Stimulated activated CD4-positive, alpha-beta T cell treated with anti-CD3 and anti-CD28 coated beads, TNF-alpha, amount 100 ng/mL, for 4 hours (primary cell): ENCODE results near the gene BRI3BP.
"Not testable (repeated sequence)": the region's sequence is repeated elsewhere in the genome, so short reads cannot be mapped to it uniquely, and the experiment has no call there.

Source experiments
- DNase-seq, 3 experiments: peaks; one replicate each; pipeline ENCODE4 v3.0.0-alpha.2; 2020; ENCODE audit warnings: low read depth in 3 of 3

Gene BRI3BP

DNA sequence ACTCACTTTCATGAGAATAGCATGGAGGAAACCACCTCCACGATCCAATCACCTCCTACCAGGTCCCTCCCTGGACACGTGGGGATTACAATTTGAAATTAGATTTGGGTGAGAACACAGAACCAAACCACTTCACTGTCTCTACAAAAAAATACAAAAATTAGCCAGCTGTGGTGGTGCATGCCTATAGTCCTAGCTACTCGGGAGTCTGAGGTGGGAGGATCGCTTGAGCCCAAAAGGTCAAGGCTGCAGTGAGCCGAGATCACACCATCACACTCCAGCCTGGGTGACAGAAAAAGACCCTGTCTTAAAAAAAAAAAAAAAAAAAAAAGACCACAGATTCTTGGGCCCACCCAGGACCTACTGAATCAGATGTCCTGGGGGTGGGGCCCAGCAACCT, 28.3 kb downstream of the BRI3BP start:
- DNase-seq: no peak

DNA sequence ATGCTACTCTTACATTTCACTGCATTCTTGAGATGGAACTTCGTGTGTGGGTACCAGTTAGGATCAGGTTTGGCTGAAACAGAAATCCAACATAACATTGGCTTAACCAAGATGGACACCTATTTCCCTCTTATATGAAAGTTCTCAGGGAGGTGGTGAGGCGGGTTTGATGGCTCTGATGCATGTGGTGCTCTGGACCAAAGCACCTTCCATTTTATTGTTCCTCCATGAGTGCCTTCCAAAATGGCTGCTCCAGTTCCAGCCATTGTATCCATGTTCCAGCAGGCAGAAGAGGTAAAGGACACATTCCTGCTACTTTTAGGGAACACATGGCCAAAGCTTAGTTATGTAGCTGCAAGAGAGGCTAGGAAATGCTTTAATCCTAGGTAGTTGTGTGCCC, 29.6 kb downstream of the BRI3BP start:
- DNase-seq: no peak

DNA sequence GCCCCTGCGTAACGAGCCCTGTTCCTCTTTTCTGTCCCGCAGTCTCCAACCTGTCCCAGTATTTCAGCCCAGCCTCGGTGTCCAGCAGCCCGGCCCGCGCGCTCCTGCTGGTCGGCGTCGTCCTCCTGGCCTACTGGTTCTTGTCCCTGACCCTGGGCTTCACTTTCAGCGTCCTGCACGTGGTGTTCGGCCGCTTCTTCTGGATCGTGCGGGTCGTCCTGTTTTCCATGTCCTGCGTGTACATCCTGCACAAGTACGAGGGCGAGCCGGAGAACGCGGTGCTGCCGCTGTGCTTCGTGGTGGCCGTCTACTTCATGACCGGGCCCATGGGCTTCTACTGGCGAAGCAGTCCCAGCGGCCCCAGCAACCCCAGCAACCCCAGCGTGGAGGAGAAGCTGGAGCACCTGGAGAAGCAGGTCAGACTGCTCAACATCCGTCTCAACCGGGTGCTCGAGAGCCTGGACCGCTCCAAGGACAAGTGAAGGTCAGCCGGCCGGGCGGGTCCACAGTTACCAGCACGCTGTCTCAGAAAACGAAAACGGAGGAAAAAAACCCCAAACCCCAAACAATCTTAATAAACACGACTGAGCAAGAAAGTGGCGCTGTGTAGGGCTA, 31.6 kb downstream of the BRI3BP start:
- no peak for DNase-seq

DNA sequence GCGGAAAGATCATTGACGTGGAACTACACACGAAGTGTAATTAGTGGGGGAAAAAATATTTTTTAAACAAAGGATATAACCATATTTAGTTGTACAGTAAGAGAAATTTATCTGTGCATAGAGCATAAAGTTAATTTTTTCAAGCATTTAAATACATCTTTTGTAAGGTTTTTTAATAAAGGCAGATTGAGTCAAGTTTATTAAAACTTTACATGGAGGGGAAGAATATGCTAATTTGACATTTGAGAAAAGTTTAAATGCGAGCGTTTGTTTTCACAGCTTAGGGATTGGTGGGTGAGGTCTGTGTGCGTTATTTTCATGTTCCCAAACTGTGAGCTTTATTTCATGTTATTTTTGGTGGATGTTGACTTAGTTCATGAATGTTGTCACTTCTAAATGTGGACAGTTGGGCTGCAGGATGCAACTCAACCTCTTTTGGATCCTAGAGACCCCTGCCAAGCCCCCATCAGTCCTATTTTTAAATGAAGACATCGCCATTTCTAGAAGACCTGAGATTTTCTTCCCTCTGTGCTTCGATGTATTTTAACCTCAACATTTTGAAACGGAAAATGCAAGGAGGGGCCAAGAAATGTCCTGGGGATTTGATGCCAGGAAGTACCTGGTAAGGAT, 32.3 kb downstream of the BRI3BP start:
- no peak for DNase-seq

DNA sequence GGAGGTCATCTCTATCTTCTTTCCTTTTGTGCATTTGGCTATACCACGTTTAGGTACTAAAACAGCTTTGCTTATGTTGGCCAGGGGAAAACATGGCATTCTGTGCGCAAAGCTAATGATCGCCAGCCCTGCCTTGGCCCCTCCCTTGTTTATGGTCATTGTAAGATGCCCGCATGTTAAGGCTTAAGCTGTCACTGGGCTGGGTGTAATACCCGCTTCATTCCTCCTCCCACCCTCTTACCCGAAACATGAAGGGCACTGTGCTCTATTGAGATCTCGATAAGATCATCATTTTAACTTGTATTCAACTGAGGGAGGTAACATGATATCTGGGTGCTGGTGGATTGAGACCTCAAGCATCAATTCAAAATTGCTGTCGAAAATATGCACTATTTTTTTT, 34.7 kb downstream of the BRI3BP start:
- DNase-seq: no peak

DNA sequence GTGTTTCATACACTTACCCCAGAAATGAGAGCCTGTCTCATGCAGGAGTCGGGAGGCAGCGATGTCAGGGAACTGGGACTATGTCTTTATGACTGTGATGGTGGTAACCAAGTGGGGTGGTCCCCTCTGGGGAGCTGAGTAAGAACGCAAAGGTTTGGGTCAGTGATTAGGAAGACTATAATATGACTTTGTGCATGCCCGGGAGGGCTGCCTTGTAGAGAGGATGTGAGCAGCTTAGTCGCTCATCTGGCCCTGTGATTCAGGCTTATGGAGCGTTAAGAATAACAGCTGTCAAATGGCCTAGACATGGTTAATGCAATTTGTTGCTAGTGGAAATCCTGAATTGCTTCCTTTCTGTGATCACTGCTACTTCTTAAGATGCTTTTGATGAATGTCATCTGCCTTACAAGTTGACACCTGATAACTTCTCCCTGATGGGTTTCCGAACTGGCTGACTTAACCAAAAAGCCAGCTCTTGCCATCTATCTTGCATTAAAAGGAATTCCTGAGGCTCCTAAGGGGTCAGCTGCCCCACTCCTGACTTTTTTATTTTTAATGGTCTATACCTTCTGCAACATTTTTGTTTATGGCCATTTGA, 36.4 kb downstream of the BRI3BP start:
- no peak for DNase-seq

DNA sequence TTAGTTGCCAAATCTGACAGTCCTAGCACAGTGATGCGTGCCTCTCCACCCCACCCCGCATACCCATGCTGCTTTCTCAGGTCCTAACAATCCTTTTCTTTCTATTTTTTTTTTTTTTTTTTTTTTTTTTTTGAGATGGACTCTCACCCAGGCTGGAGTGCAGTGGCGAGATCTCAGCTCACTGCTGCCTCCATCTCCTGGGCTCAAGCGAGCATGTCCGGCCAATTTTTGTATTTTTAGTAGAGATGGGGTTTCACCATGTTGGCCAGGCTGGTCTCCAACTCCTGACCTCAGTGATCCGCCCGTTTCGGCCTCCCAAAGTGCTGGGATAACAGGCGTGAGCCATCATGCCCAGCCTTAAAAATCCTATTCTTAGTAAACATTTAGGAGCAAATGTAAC, 38.0 kb downstream of the BRI3BP start:
- not testable (repeated sequence) for DNase-seq

DNA sequence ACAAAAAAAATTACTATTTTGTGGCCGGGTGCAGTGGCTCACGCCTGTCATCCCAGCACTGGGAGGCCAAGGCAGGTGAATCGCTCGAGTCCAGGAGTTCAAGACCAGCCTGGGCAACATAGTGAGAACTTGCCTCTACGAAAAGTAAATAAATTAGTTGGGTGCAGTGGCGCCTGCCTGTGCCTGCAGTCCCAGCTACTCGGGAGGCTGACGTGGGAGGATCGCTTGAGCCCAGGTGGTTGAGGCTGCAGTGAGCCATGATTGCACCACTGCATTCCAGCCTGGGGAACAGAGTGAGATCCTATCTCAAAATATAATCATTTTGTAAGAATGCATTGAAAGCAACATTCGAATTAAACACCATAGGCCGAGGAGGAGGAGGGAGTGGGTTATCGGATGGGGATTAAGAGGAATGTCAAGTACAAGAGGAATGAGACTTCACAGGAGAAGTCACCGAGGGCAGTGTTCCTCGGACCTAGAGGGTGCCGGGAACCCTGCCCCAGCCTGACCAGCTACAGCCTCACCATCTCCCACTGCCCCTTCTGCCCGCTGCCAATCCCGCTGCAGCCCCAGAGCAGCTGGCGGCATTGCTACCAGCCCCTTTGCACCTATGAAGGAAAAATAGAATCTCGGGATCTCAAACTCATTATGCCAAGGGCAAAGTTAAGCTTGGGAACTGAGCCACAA, 39.2 kb downstream of the BRI3BP start:
- DNase-seq: no peak

DNA sequence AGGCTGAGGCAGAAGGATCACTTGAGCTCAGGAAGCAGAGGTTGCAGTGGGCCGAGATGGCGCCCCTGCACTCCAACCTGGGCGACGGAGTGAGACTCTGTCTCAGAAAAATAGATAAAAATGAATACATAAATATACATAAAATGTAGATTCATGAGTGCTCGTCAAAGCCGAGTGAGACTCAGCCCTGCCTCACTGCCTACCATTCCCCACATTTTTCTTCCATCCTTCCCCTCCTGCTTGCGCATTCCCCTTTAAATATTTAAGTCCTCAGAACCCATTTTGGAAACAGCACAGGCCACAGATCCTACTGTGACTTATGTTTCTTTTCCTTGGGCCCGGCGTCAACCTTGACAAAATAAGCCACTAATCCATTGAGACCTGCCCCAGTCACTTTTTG, 39.8 kb downstream of the BRI3BP start:
- DNase-seq: no peak

DNA sequence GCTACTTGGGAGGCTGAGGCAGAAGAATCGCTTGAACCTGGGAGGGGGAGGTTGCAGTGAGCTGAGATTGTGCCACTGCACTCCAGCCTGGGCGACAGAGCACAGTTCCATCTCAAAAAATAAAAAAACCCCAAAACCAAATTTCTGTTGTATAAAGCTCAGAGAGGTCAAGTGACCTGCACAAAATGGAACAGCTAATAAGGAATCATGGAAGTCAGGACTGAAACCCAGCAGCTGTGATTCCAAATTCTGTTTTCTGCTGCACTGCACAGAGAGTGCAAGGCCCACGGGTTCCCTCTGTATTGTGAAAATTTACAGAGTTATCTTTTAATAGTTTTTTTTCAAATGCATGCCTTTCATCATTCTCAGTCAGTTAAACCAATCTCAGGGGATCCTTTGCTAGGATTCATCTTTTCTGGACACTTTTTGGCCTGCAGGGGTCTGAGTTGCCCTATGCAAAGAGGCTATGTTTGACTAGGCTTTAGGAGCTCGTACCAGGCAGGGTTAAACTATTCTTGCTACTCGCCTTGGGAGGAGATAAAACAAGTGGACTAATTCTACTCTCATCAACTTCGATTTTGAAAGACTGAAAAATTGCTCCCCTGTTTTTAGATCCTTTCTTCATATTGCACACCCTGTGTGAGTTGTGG, 45.7 kb downstream of the BRI3BP start:
- no peak for DNase-seq

DNA sequence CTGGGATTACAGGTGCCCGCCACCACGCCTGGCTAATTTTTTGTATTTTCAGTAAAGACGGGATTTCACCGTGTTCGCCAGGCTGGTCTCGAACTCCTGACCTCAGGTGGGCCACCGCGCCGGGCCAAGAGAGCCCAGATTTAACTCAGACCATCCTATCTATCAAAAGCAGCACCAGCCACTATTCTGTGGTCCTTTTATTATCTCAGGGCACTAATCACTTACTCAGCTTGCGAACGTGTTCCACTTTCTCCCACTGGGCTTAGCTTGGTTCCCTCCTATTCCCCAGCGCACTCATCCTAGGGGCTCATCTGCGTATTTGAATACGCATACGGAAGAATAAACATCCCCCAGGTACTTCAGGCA, 55.6 kb downstream of the BRI3BP start:
- no peak for DNase-seq

DNA sequence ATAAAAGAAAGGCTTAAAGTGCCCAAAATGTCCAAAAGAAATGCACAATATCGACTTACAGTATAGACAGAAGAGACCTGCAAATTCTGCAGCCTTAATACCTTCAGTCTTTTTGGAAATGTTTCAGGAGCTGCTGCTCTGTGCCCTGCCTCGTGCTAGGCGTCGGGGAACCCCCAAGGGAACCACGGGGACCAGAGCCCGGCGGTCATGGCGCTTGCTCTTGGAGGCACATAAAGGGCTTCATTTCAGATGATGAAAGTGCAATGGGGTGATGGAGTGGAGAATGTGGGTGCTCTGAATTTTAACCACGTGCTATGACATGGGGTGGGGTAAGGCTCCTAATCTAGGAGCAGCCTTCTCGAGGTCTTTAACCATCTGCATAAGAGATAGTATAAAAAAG, 57.0 kb downstream of the BRI3BP start:
- no peak for DNase-seq

DNA sequence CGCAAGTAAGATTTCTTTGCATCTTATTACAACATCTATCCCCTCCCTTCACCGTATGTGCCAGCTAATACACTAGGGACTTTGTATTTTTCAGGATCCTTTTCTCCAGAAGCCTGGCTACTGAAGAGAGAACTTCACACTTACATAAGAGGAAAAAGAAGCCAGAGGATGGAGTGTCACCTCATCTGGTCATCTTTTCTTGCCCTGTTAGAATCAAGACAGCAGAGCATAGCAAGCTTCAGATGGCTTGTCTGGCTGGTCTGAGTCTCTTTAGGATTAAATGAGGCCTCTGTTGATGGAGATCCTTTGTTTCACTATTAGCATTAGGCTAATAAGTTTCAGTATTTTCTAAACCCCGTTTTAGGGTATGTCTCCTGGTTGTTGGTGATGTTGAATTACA, 57.4 kb downstream of the BRI3BP start:
- no peak for DNase-seq

DNA sequence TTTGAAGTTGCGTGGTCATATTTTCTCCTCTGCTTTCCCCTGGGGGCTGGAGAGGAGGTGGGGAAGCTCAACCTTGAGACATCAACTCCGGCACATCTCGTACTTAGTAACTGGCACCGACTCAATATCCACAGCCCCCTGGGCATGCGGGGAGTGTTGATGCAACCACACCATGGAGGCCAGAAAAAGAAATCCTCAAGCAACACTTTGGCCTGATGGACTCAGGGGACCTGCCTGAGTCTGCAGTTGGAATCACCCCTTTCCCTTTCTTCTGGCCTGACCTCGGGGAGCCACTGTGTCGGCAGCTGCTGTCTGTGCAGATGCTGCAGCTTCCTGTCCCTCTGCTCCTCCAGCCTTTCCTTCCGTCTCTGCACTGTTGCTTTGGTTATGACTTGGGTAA, 60.4 kb downstream of the BRI3BP start:
- DNase-seq: no peak

DNA sequence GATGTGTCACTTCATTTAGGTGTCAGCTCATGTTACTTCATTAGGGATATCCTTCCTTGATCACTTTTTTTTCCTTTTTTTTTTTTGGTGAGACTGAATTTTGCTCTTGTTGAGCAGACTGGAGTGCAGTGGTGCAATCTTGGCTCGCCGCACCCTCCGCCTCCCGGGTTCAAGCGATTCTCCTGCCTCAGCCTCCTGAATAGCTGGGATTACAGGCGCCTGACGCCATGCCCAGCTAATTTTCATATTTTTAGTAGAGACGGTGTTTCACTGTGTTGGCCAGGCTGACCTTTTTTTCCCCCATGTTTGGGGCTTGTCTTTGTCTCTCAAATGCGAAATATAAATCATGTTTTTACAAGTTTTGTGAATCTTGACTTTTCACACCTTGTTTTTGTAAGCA, 62.1 kb downstream of the BRI3BP start:
- no peak for DNase-seq

DNA sequence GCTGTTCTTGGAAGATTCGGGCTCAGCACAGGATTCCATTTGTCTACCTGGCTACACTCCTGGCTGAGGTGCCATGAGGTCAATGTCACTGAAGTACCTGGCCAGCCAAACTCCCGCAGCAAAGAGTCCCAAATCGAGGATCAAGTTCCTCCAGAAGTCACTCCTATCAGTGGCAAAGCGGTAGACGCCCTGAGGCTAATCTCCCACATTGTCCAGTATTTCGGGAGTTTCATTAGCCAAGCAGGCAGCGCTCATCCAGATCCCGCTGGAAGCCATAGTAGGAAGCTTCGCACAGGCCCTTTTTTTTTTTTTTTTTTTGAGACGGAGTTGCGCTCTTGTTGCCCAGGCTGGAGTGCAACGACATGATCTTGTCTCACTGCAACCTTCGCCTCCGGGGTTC, 62.9 kb downstream of the BRI3BP start:
- DNase-seq: no peak

DNA sequence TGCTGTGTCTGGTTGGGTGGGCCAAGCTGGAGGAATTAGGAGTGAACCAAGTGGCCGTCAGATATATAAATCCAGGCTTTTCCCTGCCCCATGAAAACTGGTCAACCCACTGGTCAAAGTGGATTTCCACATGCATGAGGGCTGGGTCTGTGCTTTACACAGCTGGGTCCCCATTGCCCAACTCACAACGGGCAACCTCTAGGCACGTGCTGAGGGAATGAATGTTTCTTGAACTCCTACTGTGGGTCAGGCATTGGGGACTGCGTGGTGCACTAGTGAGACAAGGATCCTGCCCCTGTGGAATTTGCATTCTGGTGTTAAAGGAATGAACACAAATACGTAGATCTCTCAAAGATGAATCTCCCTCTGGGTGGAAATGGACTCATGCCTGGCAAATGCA, 64.3 kb downstream of the BRI3BP start:
- DNase-seq: no peak

DNA sequence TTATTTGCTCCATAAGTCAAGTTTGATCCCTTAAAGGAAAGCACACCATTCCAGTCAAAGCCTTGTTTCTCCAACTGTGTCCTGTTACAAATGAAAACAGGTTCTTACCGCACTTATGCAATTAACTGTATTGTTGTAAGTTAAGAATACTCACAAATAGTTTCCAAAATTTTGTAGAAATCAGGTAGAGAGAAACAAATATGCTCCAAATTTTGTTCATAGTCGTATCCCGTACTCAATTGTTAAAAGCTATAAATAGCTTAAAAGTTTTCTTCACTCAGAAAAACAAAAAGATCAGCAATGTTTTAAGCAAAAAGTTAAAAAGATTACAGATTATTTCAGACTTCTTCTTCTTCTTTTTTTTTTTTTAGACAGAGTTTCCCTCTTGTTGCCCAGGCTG, 67.8 kb downstream of the BRI3BP start:
- no peak for DNase-seq

DNA sequence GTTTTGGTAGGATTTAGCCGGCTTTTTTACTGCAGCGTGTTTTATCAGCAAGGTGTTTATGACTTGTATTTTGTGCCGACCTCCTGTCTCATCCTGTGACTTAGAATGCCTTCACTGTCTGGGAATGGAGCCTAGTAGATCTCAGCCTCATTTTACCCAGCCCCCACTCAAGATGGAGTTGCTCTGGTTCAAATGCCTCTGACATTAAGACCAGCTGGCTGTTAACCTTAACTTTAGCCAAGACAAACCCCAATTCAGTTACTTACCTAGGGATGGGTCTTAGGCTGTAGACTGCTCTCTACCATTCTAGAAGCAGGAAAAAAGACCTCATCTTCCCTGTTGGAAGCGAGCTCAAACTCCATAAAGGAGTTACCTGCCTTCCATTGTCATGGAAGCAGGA, 70.1 kb downstream of the BRI3BP start:
- DNase-seq: not testable (repeated sequence)

DNA sequence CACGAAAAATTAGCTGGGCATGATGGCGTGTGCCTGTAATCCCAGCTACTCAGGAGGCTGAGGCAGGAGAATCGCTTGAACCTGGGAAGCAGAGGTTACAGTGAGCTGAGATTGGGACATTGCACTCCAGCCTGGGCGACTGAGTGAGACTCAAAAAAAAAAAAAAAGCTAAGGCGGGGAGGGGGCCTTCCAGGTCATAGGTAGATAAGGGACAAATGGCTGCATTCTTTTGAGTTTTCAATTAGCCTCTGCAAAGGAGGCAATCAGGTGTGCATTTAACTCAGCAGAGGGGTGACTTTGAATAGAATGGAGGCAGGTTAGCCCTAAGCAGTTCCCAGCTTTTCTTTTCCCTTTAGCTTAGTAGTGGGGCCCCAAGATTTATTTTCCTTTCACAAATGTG, 71.0 kb downstream of the BRI3BP start:
- no peak for DNase-seq

DNA sequence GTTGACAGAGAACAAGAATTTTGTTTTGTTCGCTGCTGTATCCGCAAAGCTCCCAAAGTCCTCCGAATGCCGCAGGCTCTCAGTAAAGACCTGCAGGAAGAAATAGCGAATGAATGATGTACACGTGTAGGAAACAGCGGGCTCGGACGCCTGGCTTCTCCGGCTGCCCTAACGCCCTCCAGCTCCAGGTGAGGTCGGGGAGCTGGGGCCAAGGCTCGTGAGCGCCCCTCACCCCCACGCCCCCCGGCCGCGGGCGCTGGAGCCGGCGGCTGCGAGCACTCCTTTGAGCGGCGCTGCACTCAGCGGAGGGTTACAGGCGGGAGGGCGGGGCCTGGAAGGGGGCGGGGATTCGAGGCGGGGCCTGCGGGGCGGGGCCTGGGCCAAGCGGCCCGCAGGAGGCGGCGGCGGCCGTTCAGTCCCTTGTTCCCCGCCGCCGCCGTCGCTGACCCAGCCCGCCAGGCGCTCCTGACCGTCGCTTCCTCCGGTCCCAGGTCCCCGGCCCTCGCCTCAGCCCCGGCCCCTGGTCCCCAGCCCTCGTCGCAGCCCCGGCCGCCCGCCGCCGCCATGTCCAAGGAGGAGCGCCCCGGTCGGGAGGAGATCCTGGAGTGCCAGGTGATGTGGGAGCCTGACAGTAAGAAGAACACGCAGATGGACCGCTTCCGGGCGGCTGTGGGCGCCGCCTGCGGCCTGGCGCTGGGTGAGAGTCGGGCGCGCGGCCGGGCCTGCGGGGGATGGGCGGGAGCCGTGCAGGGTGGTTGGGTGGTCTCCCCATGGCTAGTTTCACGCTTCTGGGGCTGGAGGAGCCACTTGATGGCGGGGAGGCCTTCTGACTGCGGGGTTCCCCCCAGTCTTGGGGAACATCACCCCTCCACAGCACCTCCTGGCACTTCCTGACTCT, 71.8 kb downstream of the BRI3BP start, which contains the start of gene AACS:
Gene AACS (plus strand): TSS at position 415 of the 898 bp plus-strand sequence. CDS start 150 bp downstream, at position 565.
- peak; percentile 61 to 68 (median 63) for DNase-seq
